Activated CD4-positive, alpha-beta T cell treated with anti-CD3 and anti-CD28 coated beads, Interleukin-2, Interleukin-6, amounts not matched to agents 100 ng/mL and 50 ng/mL, durations not matched to agents 16 hours and 8 hours (primary cell): ENCODE data around the gene MTERF4.

ENCODE experiments used
- DNase-seq: peaks from one replicate; pipeline ENCODE4 v3.0.0-alpha.2; 2020

The MTERF4 gene

GRCh38 chr2:241068136-241068941 lies 33.7 kb downstream of the MTERF4 start:
- no peak for DNase-seq

GRCh38 chr2:241067501-241068135 lies 34.5 kb downstream of the MTERF4 start:
- DNase-seq = no peak

- no peak for DNase-seq
Measured at GRCh38 chr2:241066893-241067341, 35.2 kb downstream of the MTERF4 start.

- DNase-seq = no peak
Measured at GRCh38 chr2:241066171-241066892, 35.8 kb downstream of the MTERF4 start.

GRCh38 chr2:241065355-241065803 lies 36.7 kb downstream of the MTERF4 start:
- no peak for DNase-seq

GRCh38 chr2:241064802-241065354 lies 37.2 kb downstream of the MTERF4 start:
- DNase-seq = no peak

GRCh38 chr2:241064008-241064801 lies 37.9 kb downstream of the MTERF4 start:
- DNase-seq = peak; percentile 55

GRCh38 chr2:241063587-241063986 lies 38.5 kb downstream of the MTERF4 start:
- DNase-seq = no peak

- DNase-seq = no peak
Measured at GRCh38 chr2:241063093-241063551, 39.0 kb downstream of the MTERF4 start.

GRCh38 chr2:241062389-241063092 lies 39.5 kb downstream of the MTERF4 start:
- no peak for DNase-seq

- DNase-seq = no peak
Measured at GRCh38 chr2:241061275-241061674, 40.8 kb downstream of the MTERF4 start.

GRCh38 chr2:241053576-241054251 lies 48.4 kb downstream of the MTERF4 start:
- DNase-seq = no peak

- no peak for DNase-seq
Measured at GRCh38 chr2:241052677-241053360, 49.3 kb downstream of the MTERF4 start.

GRCh38 chr2:241051578-241052487 lies 50.3 kb downstream of the MTERF4 start:
- no peak for DNase-seq

- no peak for DNase-seq
Measured at GRCh38 chr2:241050624-241051577, 51.2 kb downstream of the MTERF4 start.

- DNase-seq = no peak
Measured at GRCh38 chr2:241049739-241050623, 52.1 kb downstream of the MTERF4 start.

- no peak for DNase-seq
Measured at GRCh38 chr2:241048949-241049343, 53.1 kb downstream of the MTERF4 start.
